Measurements from ENCODE around the gene AKAP6. TPM values are rescaled to one million over a fixed set of nuclear protein-coding genes. Genes with fewer than 3 reads are reported as not detected.

AKAP6 gene
- total and polyA plus RNA-seq, 2 of the 8 experiments (the other 6 are each of a cell fraction or from before 2014, with no cell fraction given): 0.09 to 0.89 TPM

DNA sequence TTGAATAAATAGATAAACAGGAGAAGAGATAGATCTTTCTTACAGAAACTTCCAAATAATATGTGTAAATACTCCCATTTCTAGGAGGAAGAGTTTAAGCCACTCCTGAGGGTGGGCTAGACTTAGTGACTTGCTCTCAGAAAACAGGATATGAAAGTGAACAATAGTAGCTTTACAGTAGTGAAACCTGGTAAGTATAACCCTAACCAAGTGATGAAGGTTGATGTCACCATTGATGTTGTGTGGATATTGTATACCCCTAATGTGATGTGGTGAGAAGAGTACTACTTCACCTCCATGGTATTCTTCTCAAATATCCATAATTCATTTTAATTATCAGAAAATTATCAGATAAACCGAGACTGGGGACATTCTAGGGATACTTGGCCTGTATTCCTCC lies 20.9 kb downstream of the AKAP6 start:
- POLR2A ChIA-PET (ENCODE audit: partially characterized antibody): no interaction called here
- Histone ChIP-seq H2BK12ac (ENCODE audit: low read depth, low read length) (no peak overlapping the region), H3K23me2 (ENCODE audit: low read depth, low read length) (no peaks in the 10 kb centered on the region; the same call in 1 of the 2 replicates), H4K5ac (ENCODE audit: insufficient read length, low read depth, low read length) (no peak overlapping the region), H4K8ac (ENCODE audit: extremely low read depth, insufficient read depth, low read length) (no peak overlapping the region), H4K91ac (replicated peaks; ENCODE audit: insufficient read length, low read length) (no peak overlapping the region), H3K36me3 (ENCODE audit: control insufficient read depth in 2 of 4, insufficient read depth in 4 of 4, low read length in 3 of 4) (no peaks in the 10 kb centered on the region), H3K9ac (replicated peaks in 1 of 4; ENCODE audit: extremely low read depth in 1 of 4, low read depth in 3 of 4, low read length in 3 of 4) (no peak overlapping the region), H3K79me1 (ENCODE audit: low read depth, low read length) (no peaks in the 10 kb centered on the region), H2BK5ac (ENCODE audit: low read depth, low read length) (no peak overlapping the region), H2BK15ac (ENCODE audit: low read length) (no peak overlapping the region), H3K27me3 (replicated peaks in 1 of 4; ENCODE audit: control insufficient read depth in 3 of 4, extremely low read depth in 1 of 4, insufficient read depth in 3 of 4, low read length in 3 of 4) (no peaks in the 10 kb centered on the region), H3K4ac (replicated peaks; ENCODE audit: insufficient read length, low read depth, low read length) (no peak overlapping the region), H3K27ac (ENCODE audit: low read depth, low read length) (no peak overlapping the region), H2AK5ac (ENCODE audit: low read depth, low read length) (no peak overlapping the region), H2BK20ac (ENCODE audit: low read length) (no peak overlapping the region), H3K4me3 (ENCODE audit: extremely low read depth in 1 of 4, insufficient read depth in 2 of 4, low read depth in 3 of 4, low read length in 4 of 4) (no peak overlapping the region), H3K4me1 (replicated peaks in 1 of 4; ENCODE audit: control insufficient read depth in 3 of 4, insufficient read depth in 4 of 4, low read length in 3 of 4) (peaks cover 0 to 2% (median 0%) of the 10 kb centered on the region in 4 experiments; a peak in 1 of 7 replicates), H4K20me1 (replicated peaks in 1 of 2; ENCODE audit: control insufficient read depth in 1 of 2, insufficient read depth in 2 of 2, low read length in 2 of 2) (no peaks in the 10 kb centered on the region), H2AFZ (ENCODE audit: low read length) (no peak overlapping the region), H3K9me3 (ENCODE audit: insufficient read depth in 2 of 2, low read depth in 1 of 2, low read length in 1 of 2) (no peaks in the 10 kb centered on the region), H2BK120ac (replicated peaks; ENCODE audit: low read depth, low read length) (no peak overlapping the region), H3K79me2 (ENCODE audit: control insufficient read depth in 1 of 2, insufficient read depth in 2 of 2, low read length in 2 of 2) (no peaks in the 10 kb centered on the region), H3K18ac (ENCODE audit: extremely low read depth, low read length) (no peak overlapping the region), H3K14ac (ENCODE audit: insufficient read length) (no peak overlapping the region), H3K56ac (replicated peaks; ENCODE audit: insufficient read length, low read depth, low read length) (no peak overlapping the region), H3K4me2 (ENCODE audit: insufficient read depth in 1 of 2, low read depth in 2 of 2, low read length in 2 of 2) (no peak overlapping the region), H3K23ac (ENCODE audit: insufficient read length) (no peak overlapping the region)
- FAIRE-seq: no peak
- no peak for DNase-seq (ENCODE audit: low read depth in 1 of 2, low spot score in 2 of 2)
- 82% methylated on average over 1 of the region's 1 CpG; no CpG with 5 or more reads in 1 of the 2 experiments for WGBS, 2 experiments (ENCODE audit: extremely low coverage in 1 of 2, insufficient coverage in 1 of 2, insufficient read length in 1 of 2, insufficient replicate concordance in 2 of 2, low coverage in 1 of 2, low lambda C conversion rate in 2 of 2, missing lambda C conversion rate in 1 of 2)
- CTCF ChIA-PET (ENCODE audit: partially characterized antibody): no interaction called here
- TF ChIP-seq JUND (IDR thresholded peaks at IDR 0.05; ENCODE audit: low read length) (no peak), POLR2AphosphoS5 (IDR thresholded peaks at IDR 0.05; ENCODE audit: low read depth, low read length) (no peak), SP4 (IDR thresholded peaks at IDR 0.05; ENCODE audit: low read length) (no peak), GABPA (IDR thresholded peaks at IDR 0.05; ENCODE audit: borderline replicate concordance, insufficient read depth, low read length) (no peak), KDM1A (IDR thresholded peaks at IDR 0.05; ENCODE audit: borderline replicate concordance, low read length) (no peak), CREB1 (IDR thresholded peaks at IDR 0.05) (no peak), JUN (IDR thresholded peaks at IDR 0.05; ENCODE audit: low read depth, low read length) (no peak), RAD21 (IDR thresholded peaks at IDR 0.05 in 1 of 2, conservative IDR thresholded peaks at IDR 0.05 in 1 of 2; ENCODE audit: low read depth in 2 of 2, low read length in 2 of 2) (no peak), ZNF274 (IDR thresholded peaks at IDR 0.05; ENCODE audit: borderline replicate concordance, extremely low read depth, low read length) (no peak), KDM5A (IDR thresholded peaks at IDR 0.05; ENCODE audit: low read length) (no peak), RNF2 (IDR thresholded peaks at IDR 0.05; ENCODE audit: borderline replicate concordance, low read depth, low read length, missing control alignments, poor library complexity, severe bottlenecking) (no peak)
- TF ChIP-seq, protein P1, sequence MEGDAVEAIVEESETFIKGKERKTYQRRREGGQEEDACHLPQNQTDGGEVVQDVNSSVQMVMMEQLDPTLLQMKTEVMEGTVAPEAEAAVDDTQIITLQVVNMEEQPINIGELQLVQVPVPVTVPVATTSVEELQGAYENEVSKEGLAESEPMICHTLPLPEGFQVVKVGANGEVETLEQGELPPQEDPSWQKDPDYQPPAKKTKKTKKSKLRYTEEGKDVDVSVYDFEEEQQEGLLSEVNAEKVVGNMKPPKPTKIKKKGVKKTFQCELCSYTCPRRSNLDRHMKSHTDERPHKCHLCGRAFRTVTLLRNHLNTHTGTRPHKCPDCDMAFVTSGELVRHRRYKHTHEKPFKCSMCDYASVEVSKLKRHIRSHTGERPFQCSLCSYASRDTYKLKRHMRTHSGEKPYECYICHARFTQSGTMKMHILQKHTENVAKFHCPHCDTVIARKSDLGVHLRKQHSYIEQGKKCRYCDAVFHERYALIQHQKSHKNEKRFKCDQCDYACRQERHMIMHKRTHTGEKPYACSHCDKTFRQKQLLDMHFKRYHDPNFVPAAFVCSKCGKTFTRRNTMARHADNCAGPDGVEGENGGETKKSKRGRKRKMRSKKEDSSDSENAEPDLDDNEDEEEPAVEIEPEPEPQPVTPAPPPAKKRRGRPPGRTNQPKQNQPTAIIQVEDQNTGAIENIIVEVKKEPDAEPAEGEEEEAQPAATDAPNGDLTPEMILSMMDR (IDR thresholded peaks at IDR 0.05; ENCODE audit: control extremely low read depth in 1 of 3, insufficient read depth in 1 of 3, low read depth in 1 of 3, low read length in 3 of 3): no peak
